ENCODE results near the gene PKP1.

The PKP1 gene

GRCh38 chr1:201265756-201266155 lies 17.6 kb upstream of the PKP1 start:
- H3K4me1 ChIP-seq (ENCODE audit: control insufficient read depth, low read length) = no peaks in the 10 kb centered on the region
- H3K9me3 ChIP-seq (ENCODE audit: control insufficient read depth, insufficient read depth, low read length) = no peaks in the 10 kb centered on the region
- no peaks in the 10 kb centered on the region for H3K79me2 ChIP-seq (ENCODE audit: control insufficient read depth, low read length)
- H3K4me3 ChIP-seq (ENCODE audit: low read length) = no peak overlapping the region
- H3K9me2 ChIP-seq (replicated peaks; ENCODE audit: control insufficient read depth, low read length) = no peaks in the 10 kb centered on the region
- H4K20me1 ChIP-seq (ENCODE audit: control insufficient read depth, insufficient read depth, low read depth, low read length) = no peaks in the 10 kb centered on the region
- H3K4me2 ChIP-seq (ENCODE audit: low read length) = no peak overlapping the region
- H3F3A ChIP-seq (ENCODE audit: control insufficient read depth, insufficient read depth) = no peaks in the 10 kb centered on the region
- peaks cover 18% of the 10 kb centered on the region for H3K27me3 ChIP-seq (ENCODE audit: control insufficient read depth, low read length)
- H3K36me3 ChIP-seq (ENCODE audit: control insufficient read depth, low read length) = no peaks in the 10 kb centered on the region
- no peak overlapping the region for H3K27ac ChIP-seq (ENCODE audit: low read depth, low read length)
- TF ChIP-seq EZH2phosphoT487 (IDR thresholded peaks at IDR 0.05; ENCODE audit: borderline replicate concordance, low read length) (no peak), CTCF (IDR thresholded peaks at IDR 0.05; ENCODE audit: low read depth, low read length, poor library complexity, severe bottlenecking) (no peak)

- Histone ChIP-seq H3K9me2 (replicated peaks; ENCODE audit: control insufficient read depth, low read length) (no peaks in the 10 kb centered on the region), H3K79me2 (ENCODE audit: control insufficient read depth, low read length) (no peaks in the 10 kb centered on the region), H3K4me3 (ENCODE audit: low read length) (no peak overlapping the region), H3F3A (ENCODE audit: control insufficient read depth, insufficient read depth) (no peaks in the 10 kb centered on the region), H3K36me3 (ENCODE audit: control insufficient read depth, low read length) (no peaks in the 10 kb centered on the region), H3K27me3 (ENCODE audit: control insufficient read depth, low read length) (peaks cover 18% of the 10 kb centered on the region), H4K20me1 (ENCODE audit: control insufficient read depth, insufficient read depth, low read depth, low read length) (no peaks in the 10 kb centered on the region), H3K27ac (ENCODE audit: low read depth, low read length) (no peak overlapping the region), H3K4me2 (ENCODE audit: low read length) (no peak overlapping the region), H3K9me3 (ENCODE audit: control insufficient read depth, insufficient read depth, low read length) (no peaks in the 10 kb centered on the region), H3K4me1 (ENCODE audit: control insufficient read depth, low read length) (no peaks in the 10 kb centered on the region)
- TF ChIP-seq EZH2phosphoT487 (IDR thresholded peaks at IDR 0.05; ENCODE audit: borderline replicate concordance, low read length) = no peak
Measured at GRCh38 chr1:201266276-201266675, 17.0 kb upstream of the PKP1 start.

- TF ChIP-seq CTCF (IDR thresholded peaks at IDR 0.05; ENCODE audit: low read depth, low read length, poor library complexity, severe bottlenecking) = no peak
- TF ChIP-seq EZH2phosphoT487 (IDR thresholded peaks at IDR 0.05; ENCODE audit: borderline replicate concordance, low read length) = no peak
- H3K9me2 ChIP-seq (replicated peaks; ENCODE audit: control insufficient read depth, low read length) = no peaks in the 10 kb centered on the region
- no peaks in the 10 kb centered on the region for H3K9me3 ChIP-seq (ENCODE audit: control insufficient read depth, insufficient read depth, low read length)
- H3K4me2 ChIP-seq (ENCODE audit: low read length) = no peak overlapping the region
- H3F3A ChIP-seq (ENCODE audit: control insufficient read depth, insufficient read depth) = no peaks in the 10 kb centered on the region
- no peaks in the 10 kb centered on the region for H3K36me3 ChIP-seq (ENCODE audit: control insufficient read depth, low read length)
- peaks cover 18% of the 10 kb centered on the region for H3K27me3 ChIP-seq (ENCODE audit: control insufficient read depth, low read length)
- H4K20me1 ChIP-seq (ENCODE audit: control insufficient read depth, insufficient read depth, low read depth, low read length) = no peaks in the 10 kb centered on the region
- no peak overlapping the region for H3K4me3 ChIP-seq (ENCODE audit: low read length)
- H3K79me2 ChIP-seq (ENCODE audit: control insufficient read depth, low read length) = no peaks in the 10 kb centered on the region
- no peaks in the 10 kb centered on the region for H3K4me1 ChIP-seq (ENCODE audit: control insufficient read depth, low read length)
- no peak overlapping the region for H3K27ac ChIP-seq (ENCODE audit: low read depth, low read length)
Measured at GRCh38 chr1:201266774-201267173, 16.5 kb upstream of the PKP1 start.

GRCh38 chr1:201267481-201268229 lies 15.7 kb upstream of the PKP1 start:
- no peaks in the 10 kb centered on the region for H3K9me3 ChIP-seq (ENCODE audit: control insufficient read depth, insufficient read depth, low read length)
- TF ChIP-seq EZH2phosphoT487 (IDR thresholded peaks at IDR 0.05; ENCODE audit: borderline replicate concordance, low read length) (no peak), CTCF (IDR thresholded peaks at IDR 0.05; ENCODE audit: low read depth, low read length, poor library complexity, severe bottlenecking) (no peak)
- H3K4me2 ChIP-seq (ENCODE audit: low read length) = no peak overlapping the region
- peaks cover 18% of the 10 kb centered on the region for H3K27me3 ChIP-seq (ENCODE audit: control insufficient read depth, low read length)
- no peaks in the 10 kb centered on the region for H3K9me2 ChIP-seq (replicated peaks; ENCODE audit: control insufficient read depth, low read length)
- H3K36me3 ChIP-seq (ENCODE audit: control insufficient read depth, low read length) = no peaks in the 10 kb centered on the region
- no peaks in the 10 kb centered on the region for H3K79me2 ChIP-seq (ENCODE audit: control insufficient read depth, low read length)
- no peaks in the 10 kb centered on the region for H3K4me1 ChIP-seq (ENCODE audit: control insufficient read depth, low read length)
- no peak overlapping the region for H3K27ac ChIP-seq (ENCODE audit: low read depth, low read length)
- no peaks in the 10 kb centered on the region for H3F3A ChIP-seq (ENCODE audit: control insufficient read depth, insufficient read depth)
- H3K4me3 ChIP-seq (ENCODE audit: low read length) = no peak overlapping the region
- no peaks in the 10 kb centered on the region for H4K20me1 ChIP-seq (ENCODE audit: control insufficient read depth, insufficient read depth, low read depth, low read length)

Data from DOHH2 (cell line).